Tibial nerve (tissue), 3 donors: ENCODE results near the gene PLPP3.

Experiments
- POLR2A ChIP-seq, 2 donors: fragments of 450-650 bp; IDR thresholded peaks; one replicate each; pipeline ENCODE4 v1.6.1; 2017; ENCODE audit warnings: antibody characterized with exemption in 2 of 2, mild to moderate bottlenecking in 2 of 2, moderate library complexity in 2 of 2
- TF ChIP-seq, protein P1 (sequence below), 5 experiments: fragments of 200-600 bp in 3 of 5; fragments of 450-650 bp in 2 of 5; sonication (generic) in 3 of 5; IDR thresholded peaks; one replicate each; pipeline ENCODE4 v1.5.1; 2016 to 2019; ENCODE audit warnings: antibody characterized with exemption in 5 of 5, mild to moderate bottlenecking in 3 of 5, moderate library complexity in 2 of 5

DNA sequence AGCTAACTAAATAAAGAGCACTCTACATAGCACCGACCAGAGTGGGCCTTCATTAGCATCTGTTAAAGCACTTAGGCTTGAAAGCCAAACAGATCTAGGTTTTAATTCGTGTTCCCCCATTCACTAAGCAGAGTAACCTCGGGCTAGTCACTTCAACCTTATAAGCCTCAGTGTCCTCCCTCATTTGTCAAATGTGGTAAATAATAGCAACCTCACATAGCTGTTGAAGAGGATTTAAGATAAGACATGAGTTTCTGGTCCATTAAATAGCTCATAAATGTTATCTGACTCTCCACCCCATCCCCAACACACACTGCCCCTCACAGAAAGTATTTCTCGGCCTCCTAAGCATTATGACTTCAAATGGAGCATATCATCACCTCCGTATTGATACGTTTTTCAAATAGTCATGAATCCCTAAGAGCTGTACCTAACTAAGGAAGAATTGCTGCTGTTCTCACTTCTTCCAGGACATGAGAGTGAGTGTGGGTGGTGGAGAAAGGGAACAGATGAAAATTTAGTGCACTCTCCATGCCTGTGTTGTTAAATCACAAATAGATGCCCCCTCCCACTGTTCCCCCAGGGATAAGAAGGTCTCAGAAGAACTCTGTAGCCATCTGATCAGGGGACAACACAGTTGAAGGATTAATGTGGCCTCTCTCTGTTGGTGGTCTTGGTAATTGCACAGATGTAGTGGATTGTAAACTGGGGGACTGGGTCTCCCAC is 47.6 kb downstream of the PLPP3 start:
- TF ChIP-seq, protein P1, sequence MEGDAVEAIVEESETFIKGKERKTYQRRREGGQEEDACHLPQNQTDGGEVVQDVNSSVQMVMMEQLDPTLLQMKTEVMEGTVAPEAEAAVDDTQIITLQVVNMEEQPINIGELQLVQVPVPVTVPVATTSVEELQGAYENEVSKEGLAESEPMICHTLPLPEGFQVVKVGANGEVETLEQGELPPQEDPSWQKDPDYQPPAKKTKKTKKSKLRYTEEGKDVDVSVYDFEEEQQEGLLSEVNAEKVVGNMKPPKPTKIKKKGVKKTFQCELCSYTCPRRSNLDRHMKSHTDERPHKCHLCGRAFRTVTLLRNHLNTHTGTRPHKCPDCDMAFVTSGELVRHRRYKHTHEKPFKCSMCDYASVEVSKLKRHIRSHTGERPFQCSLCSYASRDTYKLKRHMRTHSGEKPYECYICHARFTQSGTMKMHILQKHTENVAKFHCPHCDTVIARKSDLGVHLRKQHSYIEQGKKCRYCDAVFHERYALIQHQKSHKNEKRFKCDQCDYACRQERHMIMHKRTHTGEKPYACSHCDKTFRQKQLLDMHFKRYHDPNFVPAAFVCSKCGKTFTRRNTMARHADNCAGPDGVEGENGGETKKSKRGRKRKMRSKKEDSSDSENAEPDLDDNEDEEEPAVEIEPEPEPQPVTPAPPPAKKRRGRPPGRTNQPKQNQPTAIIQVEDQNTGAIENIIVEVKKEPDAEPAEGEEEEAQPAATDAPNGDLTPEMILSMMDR (IDR thresholded peaks at IDR 0.05), result no peak
- TF ChIP-seq POLR2A (IDR thresholded peaks at IDR 0.05), result no peak
